Thyroid gland (tissue), 4 donors: ENCODE measurements around the gene LYPD8.

Experiments used
- CTCF ChIP-seq, 6 experiments: fragments of 200-600 bp in 3 of 6; fragments of 450-650 bp in 3 of 6; sonication (generic) in 3 of 6; IDR thresholded peaks; one replicate each; pipeline ENCODE4 v1.5.1; 2016 to 2019; ENCODE audit warnings: antibody characterized with exemption in 6 of 6, mild to moderate bottlenecking in 2 of 6, inconsistent platforms in 1 of 6, moderate library complexity in 1 of 6
- POLR2A ChIP-seq, 2 donors: fragments of 450-650 bp; IDR thresholded peaks; one replicate each; pipeline ENCODE4 v1.6.1; 2017; ENCODE audit warnings: antibody characterized with exemption in 2 of 2, mild to moderate bottlenecking in 2 of 2, moderate library complexity in 1 of 2

DNA sequence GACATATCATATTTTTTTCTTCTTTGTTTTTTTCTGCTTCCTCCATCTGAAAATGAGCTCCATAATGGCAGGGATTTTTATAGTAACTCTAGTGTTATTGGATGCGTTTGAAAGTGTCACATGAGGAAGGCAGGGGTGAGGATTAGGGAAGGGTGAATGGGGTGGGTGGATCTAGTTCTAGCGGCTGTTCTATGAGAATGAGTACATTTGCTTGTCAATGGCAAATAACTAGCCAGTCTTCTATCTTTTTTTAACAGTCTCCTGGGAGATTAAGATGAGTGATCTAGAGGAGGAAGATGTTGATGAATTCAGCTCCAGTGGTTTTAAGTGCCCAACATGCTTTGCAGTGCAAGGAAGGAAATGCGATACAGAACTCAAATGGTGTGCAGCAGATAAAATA lies 58.8 kb downstream of the LYPD8 start:
- no peak for TF ChIP-seq CTCF (IDR thresholded peaks at IDR 0.05)
- TF ChIP-seq POLR2A (IDR thresholded peaks at IDR 0.05) = no peak
